Smooth muscle cell (in vitro differentiated cells): Measurements from ENCODE around the gene ANKS6. TPM values are rescaled to one million over a fixed set of nuclear protein-coding genes. Genes with fewer than 3 reads are reported as not detected.

Source experiments
- DNase-seq: peaks from one replicate; lab custom pipeline; 2025; ENCODE audit not compliant: unreplicated experiment; lab: John Stamatoyannopoulos, UW
- H2AFZ ChIP-seq: fragments of 200-600 bp; sonication (generic); 2 replicates; pipeline ENCODE4 v1.6.0; 2016; ENCODE audit warnings: antibody characterized with exemption, low read depth, mild to moderate bottlenecking
- H3F3A ChIP-seq: fragments of 200-600 bp; sonication (generic); 2 replicates; pipeline ENCODE4 v1.6.0; 2017; ENCODE audit warnings: antibody characterized with exemption, low read depth
- H3K27ac ChIP-seq: fragments of 200-600 bp; sonication (generic); 2 replicates; pipeline ENCODE4 v1.5.1; 2016; ENCODE audit warnings: low read depth, mild to moderate bottlenecking
- H3K27me3 ChIP-seq: fragments of 200-600 bp; sonication (generic); 2 replicates; pipeline ENCODE4 v1.6.1; 2016; ENCODE audit warnings: low read depth, mild to moderate bottlenecking
- H3K36me3 ChIP-seq: fragments of 200-600 bp; sonication (generic); 2 replicates; pipeline ENCODE4 v1.5.1; 2016; ENCODE audit warnings: low read depth
- H3K4me1 ChIP-seq: fragments of 200-600 bp; sonication (generic); 2 replicates; pipeline ENCODE4 v1.5.1; 2016; ENCODE audit warnings: low read depth
- H3K4me2 ChIP-seq: fragments of 200-600 bp; sonication (generic); 2 replicates; pipeline ENCODE4 v1.6.0; 2016; ENCODE audit warnings: mild to moderate bottlenecking
- H3K4me3 ChIP-seq: fragments of 200-600 bp; sonication (generic); 2 replicates; pipeline ENCODE4 v1.5.1; 2016; ENCODE audit warnings: mild to moderate bottlenecking
- H3K79me2 ChIP-seq: fragments of 200-600 bp; sonication (generic); 2 replicates; pipeline ENCODE4 v1.6.0; 2016; ENCODE audit warnings: low read depth, mild to moderate bottlenecking
- H3K9ac ChIP-seq: fragments of 200-600 bp; sonication (generic); 2 replicates; pipeline ENCODE4 v1.6.0; 2016; ENCODE audit warnings: low read depth
- H3K9me3 ChIP-seq: fragments of 200-600 bp; sonication (generic); replicated peaks from 2 replicates; pipeline ENCODE4 v1.5.1; 2016; ENCODE audit warnings: low read depth
- H4K20me1 ChIP-seq: fragments of 200-600 bp; sonication (generic); 2 replicates; pipeline ENCODE4 v1.6.0; 2016; ENCODE audit warnings: low read depth
- CTCF ChIP-seq: fragments of 200-600 bp; sonication (generic); IDR thresholded peaks from 2 replicates; pipeline ENCODE4 v1.5.1; 2017; ENCODE audit warnings: borderline replicate concordance, mild to moderate bottlenecking, antibody characterized with exemption; ENCODE audit not compliant: insufficient read depth, poor library complexity, severe bottlenecking
- WGBS: methylation state at CpG from one replicate; pipeline ENCODE4 v1.1.7; 2016; ENCODE audit warnings: low lambda C conversion rate; 5-methylcytosine and 5-hydroxymethylcytosine counted together
- polyA plus RNA-seq: library from polyadenylated mRNA; unstranded; fragments of >200 nt; fragmentation: Nextera tagmentation; extraction: Ambion mirVana; gene quantifications from 2 replicates; pipeline ENCODE4 v1.2.1, GENCODE V29; 2016
- total RNA-seq: library from RNA; depleted of rRNA; stranded (reverse); fragments of >200 nt; gene quantifications from 2 replicates; pipeline ENCODE4 v1.2.3, GENCODE V29; 2014

ANKS6 gene
- total and polyA plus RNA-seq, 2 experiments from 2014 or later: 10.5 to 13.6 TPM

GRCh38 chr9:98702835-98703380, 93.4 kb downstream of the ANKS6 start:
- 87% methylated on average over 2 of the region's 2 CpGs for WGBS
- no peaks in the 10 kb centered on the region for H3K9me3 ChIP-seq
- no peak overlapping the region for H3K9ac ChIP-seq
- H3K27ac ChIP-seq: no peak overlapping the region
- no peaks in the 10 kb centered on the region for H3K4me1 ChIP-seq
- H2AFZ ChIP-seq: no peak overlapping the region
- no peaks in the 10 kb centered on the region for H3K79me2 ChIP-seq
- peaks cover 73% of the 10 kb centered on the region for H3K27me3 ChIP-seq
- no peak for DNase-seq
- H3K36me3 ChIP-seq: no peaks in the 10 kb centered on the region
- no peaks in the 10 kb centered on the region for H4K20me1 ChIP-seq
- H3F3A ChIP-seq: no peaks in the 10 kb centered on the region
- no peak overlapping the region for H3K4me3 ChIP-seq
- no peak for TF ChIP-seq CTCF
- H3K4me2 ChIP-seq: no peak overlapping the region

GRCh38 chr9:98702340-98702739, 94.0 kb downstream of the ANKS6 start:
- Histone ChIP-seq H3K9ac (no peak overlapping the region), H3K4me3 (no peak overlapping the region), H4K20me1 (no peaks in the 10 kb centered on the region), H3F3A (no peaks in the 10 kb centered on the region), H3K36me3 (no peaks in the 10 kb centered on the region), H2AFZ (no peak overlapping the region), H3K4me2 (no peak overlapping the region), H3K9me3 (no peaks in the 10 kb centered on the region), H3K79me2 (no peaks in the 10 kb centered on the region), H3K27ac (no peak overlapping the region), H3K27me3 (peaks cover 68% of the 10 kb centered on the region), H3K4me1 (no peaks in the 10 kb centered on the region)
- 88% methylated on average over 8 of the region's 8 CpGs for WGBS
- no peak for DNase-seq
- no peak for TF ChIP-seq CTCF

- Histone ChIP-seq H3K27ac (no peak overlapping the region), H3K27me3 (peaks cover 60% of the 10 kb centered on the region), H3K4me2 (no peak overlapping the region), H3K36me3 (no peaks in the 10 kb centered on the region), H4K20me1 (no peaks in the 10 kb centered on the region), H3K79me2 (no peaks in the 10 kb centered on the region), H3K9ac (no peak overlapping the region), H3K4me1 (no peaks in the 10 kb centered on the region), H2AFZ (no peak overlapping the region), H3K4me3 (no peak overlapping the region), H3F3A (no peaks in the 10 kb centered on the region), H3K9me3 (no peaks in the 10 kb centered on the region)
- DNase-seq: no peak
- 85% methylated on average over 7 of the region's 7 CpGs for WGBS
- TF ChIP-seq CTCF: no peak
Measured at GRCh38 chr9:98701576-98701975, 94.8 kb downstream of the ANKS6 start.

- no peak for DNase-seq
- Histone ChIP-seq H3K4me1 (no peaks in the 10 kb centered on the region), H3K79me2 (no peaks in the 10 kb centered on the region), H4K20me1 (no peaks in the 10 kb centered on the region), H2AFZ (no peak overlapping the region), H3K4me3 (no peak overlapping the region), H3K9ac (no peak overlapping the region), H3K4me2 (no peak overlapping the region), H3K27ac (no peak overlapping the region), H3K27me3 (peaks cover 56% of the 10 kb centered on the region), H3K9me3 (no peaks in the 10 kb centered on the region), H3F3A (no peaks in the 10 kb centered on the region), H3K36me3 (no peaks in the 10 kb centered on the region)
- WGBS: 78% methylated on average over 4 of the region's 4 CpGs
- TF ChIP-seq CTCF: no peak
Measured at GRCh38 chr9:98700801-98701200, 95.6 kb downstream of the ANKS6 start.
